SKM-1 (cell line): ENCODE results near the gene UBE2I.
"Not testable (repeated sequence)": the region's sequence is repeated elsewhere in the genome, so short reads cannot be mapped to it uniquely, and the experiment has no call there.

Source experiments
- DNase-seq: peaks from one replicate; lab custom pipeline; 2025; ENCODE audit not compliant: unreplicated experiment; lab: John Stamatoyannopoulos, UW

UBE2I gene

GRCh38 chr16:1308977-1309885 is at the start of gene UBE2I:
UBE2I (plus strand) TSS chr16:1309636; CDS start chr16:1314031, 4,395 bp downstream.
- peak; percentile 85 for DNase-seq

- no peak for DNase-seq
These were observed 49.7 kb upstream of the UBE2I start for GRCh38 chr16:1259760-1260068.

- DNase-seq = no peak
These were observed 49.2 kb upstream of the UBE2I start for GRCh38 chr16:1260101-1260680.

GRCh38 chr16:1261131-1261892 is 48.1 kb upstream of the UBE2I start:
- DNase-seq = no peak

- no peak for DNase-seq
These were observed 47.1 kb upstream of the UBE2I start for GRCh38 chr16:1262210-1262845.

GRCh38 chr16:1262846-1263221 is 46.6 kb upstream of the UBE2I start:
- no peak for DNase-seq

- DNase-seq = no peak
These were observed 45.7 kb upstream of the UBE2I start for GRCh38 chr16:1263591-1264344.

- DNase-seq = no peak
These were observed 44.9 kb upstream of the UBE2I start for GRCh38 chr16:1264345-1265089.

- no peak for DNase-seq
These were observed 44.3 kb upstream of the UBE2I start for GRCh38 chr16:1265090-1265630.

GRCh38 chr16:1265826-1266225 is 43.6 kb upstream of the UBE2I start:
- no peak for DNase-seq

- not testable (repeated sequence) for DNase-seq
These were observed 40.0 kb upstream of the UBE2I start for GRCh38 chr16:1269418-1269817.

- no peak for DNase-seq
These were observed 38.1 kb upstream of the UBE2I start for GRCh38 chr16:1271380-1271723.

GRCh38 chr16:1271724-1272413 is 37.6 kb upstream of the UBE2I start:
- not testable (repeated sequence) for DNase-seq

GRCh38 chr16:1272453-1273198 is 36.8 kb upstream of the UBE2I start:
- no peak for DNase-seq

- DNase-seq = no peak
These were observed 35.6 kb upstream of the UBE2I start for GRCh38 chr16:1273816-1274215.

- DNase-seq = no peak
These were observed 34.7 kb upstream of the UBE2I start for GRCh38 chr16:1274767-1275166.

GRCh38 chr16:1275791-1276579 is 33.5 kb upstream of the UBE2I start:
- DNase-seq = no peak

- DNase-seq = no peak
These were observed 32.9 kb upstream of the UBE2I start for GRCh38 chr16:1276580-1276878.
